Natural killer cell (primary cell): ENCODE data around the gene VEZT. TPM values are rescaled to one million over a fixed set of nuclear protein-coding genes. Genes with fewer than 3 reads are reported as not detected.

Experiments used
- ATAC-seq, 3 donors: fragments of 150-1000 bp in 2 of 3; fragments of 200-7000 bp in 1 of 3; cut with Tn5 transposase; 1 replicate in 1 of 3; 2 replicates in 2 of 3; pipeline ENCODE4 v1.10.0; 2021; ENCODE audit warnings: mild to moderate bottlenecking in 2 of 3, moderate library complexity in 2 of 3
- DNase-seq, 2 donors: peaks; one replicate each; pipeline versions ENCODE4 v3.0.0 to v3.0.0-alpha.2; 2013 to 2021; ENCODE audit warnings: mixed read lengths in 1 of 2
- H3K27ac ChIP-seq: one replicate; pipeline ENCODE4 v1.5.1; 2013; ENCODE audit warnings: mild to moderate bottlenecking, low read length
- H3K27me3 ChIP-seq: one replicate; pipeline ENCODE4 v1.6.1; 2013; ENCODE audit warnings: low read length; ENCODE audit not compliant: control insufficient read depth, insufficient read depth
- H3K36me3 ChIP-seq: one replicate; pipeline ENCODE4 v1.6.1; 2013; ENCODE audit warnings: low read length; ENCODE audit not compliant: control insufficient read depth, insufficient read depth
- H3K4me1 ChIP-seq: one replicate; pipeline ENCODE4 v1.6.1; 2013; ENCODE audit warnings: low read length; ENCODE audit not compliant: control insufficient read depth, insufficient read depth
- H3K4me3 ChIP-seq: one replicate; pipeline ENCODE4 v1.5.1; 2013; ENCODE audit warnings: low read length
- H3K9me3 ChIP-seq: one replicate; pipeline ENCODE4 v1.6.1; 2013; ENCODE audit warnings: low read length; ENCODE audit not compliant: control insufficient read depth, insufficient read depth
- H3K27ac Mint-ChIP-seq, 2 donors: one replicate each; pipeline ENCODE4 v1.8.0; 2022; ENCODE audit warnings: mild to moderate bottlenecking in 2 of 2, mixed read lengths in 2 of 2, moderate library complexity in 1 of 2
- H3K27me3 Mint-ChIP-seq, 2 donors: one replicate each; pipeline ENCODE4 v1.8.0; 2022; ENCODE audit warnings: low read depth in 2 of 2, mixed read lengths in 2 of 2
- H3K36me3 Mint-ChIP-seq: one replicate; pipeline ENCODE4 v1.8.0; 2022; ENCODE audit warnings: mixed read lengths
- H3K4me1 Mint-ChIP-seq, 2 donors: one replicate each; pipeline ENCODE4 v1.8.0; 2022; ENCODE audit warnings: mixed read lengths in 2 of 2
- H3K4me3 Mint-ChIP-seq: one replicate; pipeline ENCODE4 v1.8.0; 2022; ENCODE audit warnings: mild to moderate bottlenecking, moderate library complexity, mixed read lengths
- H3K9me3 Mint-ChIP-seq, 2 donors: one replicate each; pipeline ENCODE4 v1.8.0; 2022; ENCODE audit warnings: mixed read lengths in 2 of 2
- CTCF ChIP-seq: fragments of 200-600 bp; IDR thresholded peaks from one replicate; pipeline ENCODE4 v1.8.0; 2022; ENCODE audit warnings: antibody characterized with exemption
- WGBS: methylation state at CpG from one replicate; pipeline ENCODE4 v1.1.7; 2013; ENCODE audit warnings: missing lambda C conversion rate; ENCODE audit not compliant: insufficient coverage; 5-methylcytosine and 5-hydroxymethylcytosine counted together
- intact Hi-C: fragments of 100-400 bp; cut with micrococcal nuclease; formaldehyde crosslinking; loops from one replicate; pipeline ENCODE4 v1.14.2; 2022
- total RNA-seq, 4 donors: library from RNA; stranded (reverse); fragments of 120-200 nt in 1 of 4; gene quantifications; one replicate each; pipeline versions ENCODE4 v1.2.3 to v1.2.4, GENCODE V29; 2013 to 2022

The VEZT gene
- total RNA-seq, 3 donors from 2014 or later (not counting 1 experiment from before 2014, with no cell fraction given), result 32.7 to 37.0 (median 35.1) TPM

- Mint-ChIP-seq H3K27me3 (no peaks in the 10 kb centered on the region), H3K4me3 (no peak overlapping the region), H3K27ac (no peak overlapping the region), H3K36me3 (peaks cover 24% of the 10 kb centered on the region), H3K9me3 (no peaks in the 10 kb centered on the region), H3K4me1 (peaks cover 0 to 7% of the 10 kb centered on the region in 2 donors)
- 100% methylated on average over 1 of the region's 1 CpG for WGBS
- TF ChIP-seq CTCF, result no peak
- Histone ChIP-seq H3K36me3 (peaks cover 33% of the 10 kb centered on the region), H3K27ac (no peak overlapping the region), H3K4me3 (no peak overlapping the region), H3K9me3 (no peaks in the 10 kb centered on the region), H3K4me1 (no peaks in the 10 kb centered on the region), H3K27me3 (no peaks in the 10 kb centered on the region)
- intact Hi-C loops, result no loop called here
- no peak for ATAC-seq
- DNase-seq, result no peak
Measured at GRCh38 chr12:95283371-95283770, 65.8 kb downstream of the VEZT start.

- no peaks in the 10 kb centered on the region for H3K4me1 Mint-ChIP-seq
- H3K36me3 ChIP-seq, result peaks cover 37% of the 10 kb centered on the region
- H3K4me3 Mint-ChIP-seq, result no peak overlapping the region
- no peak overlapping the region for H3K27ac Mint-ChIP-seq
- no peaks in the 10 kb centered on the region for H3K9me3 ChIP-seq
- no peak for TF ChIP-seq CTCF
- H3K36me3 Mint-ChIP-seq, result peaks cover 24% of the 10 kb centered on the region
- DNase-seq, result no peak
- 94% methylated on average over 2 of the region's 3 CpGs for WGBS
- H3K27me3 ChIP-seq, result no peaks in the 10 kb centered on the region
- H3K27ac ChIP-seq, result no peak overlapping the region
- H3K4me1 ChIP-seq, result no peaks in the 10 kb centered on the region
- intact Hi-C loops, result no loop called here
- H3K9me3 Mint-ChIP-seq, result no peaks in the 10 kb centered on the region
- ATAC-seq, result no peak
- H3K27me3 Mint-ChIP-seq, result no peaks in the 10 kb centered on the region
- no peak overlapping the region for H3K4me3 ChIP-seq
Measured at GRCh38 chr12:95286713-95287112, 69.1 kb downstream of the VEZT start.

GRCh38 chr12:95291501-95291900 is 73.9 kb downstream of the VEZT start:
- no peak for TF ChIP-seq CTCF
- H3K27ac Mint-ChIP-seq, result no peak overlapping the region
- Histone ChIP-seq H3K36me3 (peaks cover 28% of the 10 kb centered on the region), H3K27ac (no peak overlapping the region), H3K9me3 (no peaks in the 10 kb centered on the region), H3K4me3 (no peak overlapping the region), H3K4me1 (no peaks in the 10 kb centered on the region), H3K27me3 (no peaks in the 10 kb centered on the region)
- no peak for DNase-seq
- ATAC-seq, result no peak
- intact Hi-C loops, result no loop called here
- H3K27me3 Mint-ChIP-seq, result no peaks in the 10 kb centered on the region
- 94% methylated on average over 2 of the region's 2 CpGs for WGBS
- no peak overlapping the region for H3K4me3 Mint-ChIP-seq
- no peaks in the 10 kb centered on the region for H3K9me3 Mint-ChIP-seq
- no peaks in the 10 kb centered on the region for H3K36me3 Mint-ChIP-seq
- no peaks in the 10 kb centered on the region for H3K4me1 Mint-ChIP-seq

- Histone ChIP-seq H3K4me1 (no peaks in the 10 kb centered on the region), H3K36me3 (peaks cover 35% of the 10 kb centered on the region), H3K27ac (no peak overlapping the region), H3K27me3 (no peaks in the 10 kb centered on the region), H3K9me3 (no peaks in the 10 kb centered on the region), H3K4me3 (no peak overlapping the region)
- DNase-seq, result no peak
- Mint-ChIP-seq H3K4me3 (no peak overlapping the region), H3K27me3 (no peaks in the 10 kb centered on the region), H3K36me3 (peaks cover 6% of the 10 kb centered on the region), H3K27ac (no peak overlapping the region), H3K4me1 (peaks cover 6 to 7% of the 10 kb centered on the region in 2 donors), H3K9me3 (no peaks in the 10 kb centered on the region)
- TF ChIP-seq CTCF, result no peak
- intact Hi-C loops, result no loop called here
- WGBS, result 87% methylated on average over 5 of the region's 5 CpGs
- no peak for ATAC-seq
Measured at GRCh38 chr12:95298916-95299315, 81.3 kb downstream of the VEZT start.
